ENCODE data around the gene AK8. TPM values are rescaled to one million over a fixed set of nuclear protein-coding genes. Genes with fewer than 3 reads are reported as not detected.
A peak's percentile ranks its signal among the peaks of the same experiment; 100 is the strongest.

AK8 gene
- total and polyA plus RNA-seq, 11 donors: 0.61 to 1.4 TPM; not detected in 9

GRCh38 chr9:132827366-132827765, 50.7 kb downstream of the AK8 start:
- intact Hi-C loops (cut with DNase I): no loop called here
- Histone ChIP-seq H3K4me1 (no peaks in the 10 kb centered on the region), H3K27me3 (no peaks in the 10 kb centered on the region), H3K9me3 (no peaks in the 10 kb centered on the region), H3K4me3 (no peak overlapping the region), H3K27ac (no peak overlapping the region), H3K36me3 (no peaks in the 10 kb centered on the region)
- ATAC-seq: no peak
- DNase-seq: peak in 1 of 5 donors; percentile 10
- WGBS, 4 donors: 88 to 97% (median 96%) methylated on average over 5 of the region's 5 CpGs
- TF ChIP-seq, protein P1, sequence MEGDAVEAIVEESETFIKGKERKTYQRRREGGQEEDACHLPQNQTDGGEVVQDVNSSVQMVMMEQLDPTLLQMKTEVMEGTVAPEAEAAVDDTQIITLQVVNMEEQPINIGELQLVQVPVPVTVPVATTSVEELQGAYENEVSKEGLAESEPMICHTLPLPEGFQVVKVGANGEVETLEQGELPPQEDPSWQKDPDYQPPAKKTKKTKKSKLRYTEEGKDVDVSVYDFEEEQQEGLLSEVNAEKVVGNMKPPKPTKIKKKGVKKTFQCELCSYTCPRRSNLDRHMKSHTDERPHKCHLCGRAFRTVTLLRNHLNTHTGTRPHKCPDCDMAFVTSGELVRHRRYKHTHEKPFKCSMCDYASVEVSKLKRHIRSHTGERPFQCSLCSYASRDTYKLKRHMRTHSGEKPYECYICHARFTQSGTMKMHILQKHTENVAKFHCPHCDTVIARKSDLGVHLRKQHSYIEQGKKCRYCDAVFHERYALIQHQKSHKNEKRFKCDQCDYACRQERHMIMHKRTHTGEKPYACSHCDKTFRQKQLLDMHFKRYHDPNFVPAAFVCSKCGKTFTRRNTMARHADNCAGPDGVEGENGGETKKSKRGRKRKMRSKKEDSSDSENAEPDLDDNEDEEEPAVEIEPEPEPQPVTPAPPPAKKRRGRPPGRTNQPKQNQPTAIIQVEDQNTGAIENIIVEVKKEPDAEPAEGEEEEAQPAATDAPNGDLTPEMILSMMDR (IDR thresholded peaks at IDR 0.05): no peak
- TF ChIP-seq POLR2A (IDR thresholded peaks at IDR 0.05): no peak

DNA sequence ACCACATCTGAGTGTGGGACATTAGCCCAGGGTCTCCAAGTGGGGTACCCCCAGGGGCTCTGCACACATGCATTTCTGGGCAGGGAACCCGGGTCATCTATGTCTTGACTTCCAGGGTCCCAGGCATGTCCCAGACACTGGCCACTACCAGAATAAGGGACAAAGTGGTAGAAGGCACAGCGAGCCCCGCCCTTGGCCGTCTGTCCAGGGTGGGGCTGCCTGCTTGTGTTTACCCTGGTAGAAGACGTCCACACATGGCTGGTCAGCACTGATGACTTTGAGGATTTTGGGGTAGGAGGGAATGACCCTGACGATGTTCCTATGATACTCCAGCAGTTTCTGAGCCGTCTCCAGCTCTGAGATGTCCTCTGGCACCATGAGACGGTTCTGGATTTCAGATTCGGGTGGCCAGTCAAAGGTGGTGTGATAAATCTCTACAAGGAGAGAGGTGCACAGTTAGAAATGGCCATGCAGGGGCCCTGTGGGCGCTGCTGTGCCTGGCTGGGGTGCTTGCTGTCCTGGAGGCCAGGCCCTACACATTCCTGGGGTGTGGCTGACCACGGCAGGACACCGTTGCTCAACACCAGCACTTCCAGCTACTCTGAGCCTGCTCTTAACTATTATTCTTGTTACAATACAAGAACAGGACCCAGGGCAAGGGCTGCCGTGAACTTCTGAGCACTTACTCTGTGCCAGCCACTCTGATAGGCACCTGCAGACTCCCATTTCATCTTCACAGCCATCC, 51.3 kb downstream of the AK8 start:
- peak in 1 of 5 donors; percentile 12 for DNase-seq
- no peak overlapping the region for H3K27ac ChIP-seq
- H3K27me3 ChIP-seq: no peaks in the 10 kb centered on the region
- H3K36me3 ChIP-seq: no peaks in the 10 kb centered on the region
- H3K4me1 ChIP-seq: no peaks in the 10 kb centered on the region
- TF ChIP-seq, protein P1 (IDR thresholded peaks at IDR 0.05): no peak
- no peak for TF ChIP-seq POLR2A (IDR thresholded peaks at IDR 0.05)
- no peak overlapping the region for H3K4me3 ChIP-seq
- no peak for ATAC-seq
- intact Hi-C loops (cut with DNase I): no loop called here
- H3K9me3 ChIP-seq: no peaks in the 10 kb centered on the region
- WGBS, 4 donors: 81 to 88% (median 85%) methylated on average over 10 to 13 of the region's 13 CpGs

DNA sequence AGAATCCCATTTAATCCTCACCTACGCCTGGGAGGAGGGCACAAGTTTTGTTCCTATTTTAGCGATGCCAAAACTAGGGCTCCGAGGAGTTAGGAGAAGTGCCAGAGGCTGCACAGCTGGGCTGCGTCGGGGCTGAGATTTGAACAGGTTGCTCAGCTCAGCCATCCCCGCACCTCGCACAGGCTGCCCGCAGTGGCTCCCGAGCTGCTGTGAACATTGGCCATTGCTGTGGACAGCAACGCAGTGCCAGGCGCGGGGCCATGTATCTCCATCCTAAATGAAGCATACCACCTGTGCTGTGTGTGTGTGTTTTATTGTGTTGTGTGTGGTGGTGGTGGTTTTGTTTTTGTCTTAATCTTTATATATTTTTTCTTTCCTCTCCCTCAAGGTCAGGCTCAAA, 52.0 kb downstream of the AK8 start:
- H3K27ac ChIP-seq: no peak overlapping the region
- no peaks in the 10 kb centered on the region for H3K36me3 ChIP-seq
- 86 to 88% (median 88%) methylated on average over 12 of the region's 12 CpGs for WGBS, 4 donors
- H3K9me3 ChIP-seq: no peaks in the 10 kb centered on the region
- ATAC-seq: no peak
- intact Hi-C loops (cut with DNase I): no loop called here
- no peak overlapping the region for H3K4me3 ChIP-seq
- peak in 1 of 5 donors; percentile 7 for DNase-seq
- no peaks in the 10 kb centered on the region for H3K27me3 ChIP-seq
- H3K4me1 ChIP-seq: no peaks in the 10 kb centered on the region
- TF ChIP-seq POLR2A (IDR thresholded peaks at IDR 0.05): no peak
- TF ChIP-seq, protein P1 (IDR thresholded peaks at IDR 0.05): no peak

GRCh38 chr9:132825430-132825829, 52.7 kb downstream of the AK8 start:
- Histone ChIP-seq H3K9me3 (no peaks in the 10 kb centered on the region), H3K36me3 (no peaks in the 10 kb centered on the region), H3K4me3 (no peak overlapping the region), H3K27me3 (no peaks in the 10 kb centered on the region), H3K27ac (no peak overlapping the region), H3K4me1 (no peaks in the 10 kb centered on the region)
- ATAC-seq (no peak), DNase-seq (no peak)
- WGBS, 4 donors: 68 to 76% (median 70%) methylated on average over 10 of the region's 10 CpGs
- TF ChIP-seq POLR2A (IDR thresholded peaks at IDR 0.05): no peak
- TF ChIP-seq, protein P1 (IDR thresholded peaks at IDR 0.05): no peak
- intact Hi-C loops (cut with DNase I): no loop called here
